NCI-H82 treated with DMSO at 0.1 percent for 48 hours (cell line): Measurements from ENCODE around the gene KCNG2.

Experiments used
- DNase-seq: peaks from one replicate; lab custom pipeline; 2025; ENCODE audit not compliant: unreplicated experiment; lab: John Stamatoyannopoulos, UW

The KCNG2 gene

DNA sequence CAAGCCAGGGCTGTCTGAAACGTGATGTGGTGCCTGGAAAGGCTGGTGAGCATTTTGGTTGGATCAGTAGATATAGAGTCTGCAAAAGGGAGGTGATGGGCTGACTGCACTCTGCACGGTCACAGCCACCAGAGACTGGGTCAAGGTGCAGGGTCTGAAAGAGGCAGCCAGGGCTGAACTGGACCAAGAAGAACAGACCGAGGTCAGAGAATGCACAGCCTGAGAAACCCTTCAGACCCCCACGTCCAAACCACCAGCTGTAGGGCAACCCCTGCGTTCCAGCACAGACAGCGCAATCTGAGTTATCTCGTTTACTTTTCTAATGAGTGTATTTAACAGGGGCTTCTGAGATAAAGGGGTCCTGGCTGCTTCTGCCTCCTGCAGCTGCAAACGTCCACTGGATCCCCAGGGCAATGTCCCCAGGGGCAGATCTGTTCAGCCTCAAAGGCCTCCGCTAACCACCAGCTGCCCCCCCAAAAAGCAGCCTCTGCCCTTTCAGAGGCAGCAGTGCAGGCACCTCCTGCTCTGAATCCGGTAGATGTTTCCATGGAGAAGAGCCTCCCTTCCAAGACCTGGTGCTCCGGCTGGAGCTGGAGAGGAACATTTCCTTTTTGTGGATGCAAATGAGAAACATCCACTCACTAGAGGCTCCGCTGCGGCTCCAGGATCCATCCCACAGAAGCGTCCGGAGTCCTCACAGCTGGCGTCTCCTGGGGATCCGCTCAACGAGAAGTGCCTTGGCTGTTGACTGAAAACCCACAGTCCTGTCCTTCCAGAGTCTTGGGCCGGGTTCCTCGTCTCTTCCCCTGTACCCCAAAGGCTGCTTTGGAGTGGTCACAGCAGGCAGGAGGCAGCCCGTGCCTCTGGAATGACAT is 970 bp upstream of the KCNG2 start:
- DNase-seq: no peak

DNA sequence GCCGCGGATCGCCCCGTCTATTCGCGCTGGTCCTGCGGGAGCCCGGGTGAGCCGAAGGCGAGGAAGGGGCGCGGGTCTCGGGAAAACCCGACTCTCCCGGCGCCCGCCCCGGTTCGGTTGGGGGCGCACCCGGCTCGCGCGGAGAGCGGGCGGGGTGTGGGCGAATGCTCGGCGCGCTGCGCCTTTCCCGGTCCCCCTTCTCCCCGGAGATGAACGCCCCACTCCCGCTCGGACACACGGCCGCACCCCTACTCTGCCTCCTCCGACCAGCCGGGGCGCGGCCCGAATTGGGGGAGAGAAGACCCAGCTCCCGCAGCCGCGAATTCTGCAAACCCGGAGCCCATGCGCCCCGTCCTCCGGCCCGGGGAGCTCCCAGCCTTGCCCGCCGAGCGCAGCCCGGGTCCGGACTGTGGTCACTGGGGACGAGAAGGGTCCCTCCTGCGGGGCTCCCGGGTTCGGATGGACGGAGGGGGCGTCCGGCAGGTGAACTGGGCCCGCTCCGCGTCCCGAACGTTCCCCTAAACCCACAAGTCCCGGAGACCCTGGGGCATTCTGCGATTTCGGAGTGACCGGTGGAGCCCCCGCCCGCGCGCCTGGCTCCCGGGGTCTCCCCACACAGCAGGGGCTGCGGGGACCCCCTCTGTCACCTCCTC is 734 bp downstream of the KCNG2 start:
- DNase-seq: no peak

DNA sequence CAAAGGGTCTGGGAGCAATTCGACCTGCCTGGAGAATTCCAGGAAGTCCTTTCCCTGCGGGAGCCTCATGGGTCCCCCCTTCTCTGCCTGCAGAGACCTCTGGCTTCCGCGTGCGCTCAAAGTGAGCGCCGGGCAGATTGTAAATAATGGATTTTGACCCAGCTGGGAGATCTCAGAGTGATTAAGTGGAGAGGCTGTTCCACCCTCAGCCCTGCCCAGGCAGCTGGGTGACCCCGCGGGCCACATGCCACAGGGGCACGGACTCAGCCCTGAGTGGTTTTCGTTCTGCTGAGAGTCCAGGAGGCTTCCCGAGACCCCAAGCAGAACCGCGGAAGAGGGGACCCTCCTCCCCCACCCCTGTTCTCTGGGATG is 1.2 kb downstream of the KCNG2 start:
- no peak for DNase-seq

DNA sequence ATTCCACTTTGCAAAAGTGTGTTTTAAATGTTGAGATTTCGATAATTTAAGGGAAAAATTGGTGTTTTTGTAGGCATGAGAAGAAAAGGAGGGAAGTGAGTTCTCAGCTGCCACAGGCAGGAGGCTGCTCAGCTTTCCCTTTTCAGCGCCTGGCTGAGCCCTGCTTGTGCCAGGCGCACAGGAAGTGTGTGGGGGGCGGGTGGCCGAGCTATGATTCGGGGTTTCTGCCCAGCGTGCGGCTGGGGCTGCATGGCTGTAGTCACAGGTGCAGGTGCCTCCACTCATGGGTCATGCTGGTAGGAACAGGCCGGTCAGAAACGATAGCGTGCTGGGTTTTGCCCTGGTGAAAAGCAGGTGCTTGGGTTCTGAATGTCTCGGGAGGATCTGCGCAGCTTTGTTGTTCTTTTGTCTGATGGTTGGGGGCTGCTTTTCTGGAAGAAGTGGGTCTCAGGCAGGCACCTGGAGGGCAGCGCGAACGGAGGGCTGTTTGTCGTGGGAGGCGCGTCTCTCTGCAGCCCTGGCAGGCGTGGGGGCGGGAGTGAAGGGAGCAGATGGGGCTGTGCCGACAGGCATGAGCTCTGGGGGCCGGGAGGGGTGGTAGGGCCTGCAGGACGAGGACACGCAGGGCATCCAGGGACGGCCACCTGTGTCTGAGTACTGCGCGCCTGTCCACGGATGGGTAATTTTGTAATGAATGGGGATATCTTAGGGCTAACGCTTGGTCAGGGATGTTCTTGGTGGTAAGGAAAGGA is 2.1 kb downstream of the KCNG2 start:
- no peak for DNase-seq

DNA sequence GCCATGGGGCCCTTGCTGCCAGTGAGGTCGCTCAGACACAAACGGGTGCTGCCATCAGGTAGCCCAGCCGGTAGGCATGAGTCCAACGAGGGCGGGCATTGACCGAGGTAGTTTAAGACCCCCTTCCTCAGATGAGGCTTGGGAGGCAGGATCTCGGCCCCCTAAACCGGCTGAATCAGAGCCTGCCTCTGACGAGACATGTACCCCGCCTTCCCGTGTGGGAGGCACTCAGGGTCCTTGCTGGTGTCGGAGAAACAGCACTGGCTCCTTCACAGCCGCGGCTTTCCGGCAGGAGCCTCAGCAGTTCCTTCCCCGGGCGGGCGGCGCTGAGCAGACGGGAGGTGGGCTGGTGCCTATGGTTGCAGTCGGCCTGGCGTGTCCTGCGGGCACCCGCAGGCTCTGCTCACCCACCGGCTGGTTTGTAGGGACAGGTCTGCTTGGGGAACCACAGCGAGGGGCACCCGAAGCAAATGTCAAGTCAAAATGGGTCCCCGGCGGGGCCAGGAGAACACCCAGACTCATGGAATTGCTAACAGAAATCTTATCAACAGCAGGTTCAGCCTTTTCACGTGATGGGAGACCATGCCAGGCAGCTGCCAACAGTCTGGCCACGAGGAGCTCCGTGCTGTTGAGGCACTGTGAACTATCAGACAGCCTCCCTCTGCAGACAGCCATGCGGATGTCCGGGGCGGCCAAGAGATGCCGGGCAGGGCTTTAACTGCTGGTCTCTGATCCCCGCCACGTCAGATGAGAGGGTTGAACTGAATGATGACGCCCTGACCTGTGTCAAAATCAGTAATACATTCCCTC is 2.8 kb downstream of the KCNG2 start:
- DNase-seq: no peak

DNA sequence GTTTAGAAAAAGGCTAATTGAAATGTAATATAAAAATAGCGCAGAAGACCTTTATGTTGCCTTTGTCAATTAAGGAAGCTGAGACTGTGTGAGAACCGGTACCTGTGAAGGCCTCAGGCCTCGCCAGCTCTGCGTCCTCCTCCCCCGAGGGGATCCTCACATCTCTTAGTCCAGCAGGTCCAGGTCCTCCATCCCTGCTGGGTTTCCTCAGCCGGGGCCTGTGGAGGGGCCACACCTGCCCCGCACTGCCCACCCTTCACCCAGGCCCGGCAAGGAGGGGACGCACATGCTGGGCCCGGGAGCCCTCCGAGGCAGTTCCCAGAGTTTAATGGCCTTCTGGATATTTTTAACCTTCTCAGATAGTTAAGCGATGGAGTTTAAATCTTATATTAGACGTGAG is 3.5 kb downstream of the KCNG2 start:
- no peak for DNase-seq

DNA sequence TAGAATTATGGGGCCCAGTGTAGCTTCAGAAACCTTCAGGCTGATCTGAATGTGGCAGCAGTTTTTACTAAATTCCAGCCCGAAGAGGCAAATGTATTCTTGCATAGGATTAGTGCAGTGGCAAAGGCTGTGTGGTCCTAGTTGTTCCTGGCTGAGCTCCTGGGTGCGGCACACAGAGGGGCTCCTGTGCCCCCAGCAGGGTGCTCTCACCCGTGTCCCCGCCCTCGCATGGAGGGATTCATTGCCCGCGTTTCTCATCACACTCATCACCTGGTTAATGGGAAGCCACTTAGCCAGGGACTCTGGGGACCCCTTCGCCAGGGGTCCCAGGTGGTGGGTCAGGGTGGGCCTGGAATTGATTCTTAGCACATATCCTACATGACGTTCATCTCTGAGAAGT is 3.9 kb downstream of the KCNG2 start:
- DNase-seq: no peak

DNA sequence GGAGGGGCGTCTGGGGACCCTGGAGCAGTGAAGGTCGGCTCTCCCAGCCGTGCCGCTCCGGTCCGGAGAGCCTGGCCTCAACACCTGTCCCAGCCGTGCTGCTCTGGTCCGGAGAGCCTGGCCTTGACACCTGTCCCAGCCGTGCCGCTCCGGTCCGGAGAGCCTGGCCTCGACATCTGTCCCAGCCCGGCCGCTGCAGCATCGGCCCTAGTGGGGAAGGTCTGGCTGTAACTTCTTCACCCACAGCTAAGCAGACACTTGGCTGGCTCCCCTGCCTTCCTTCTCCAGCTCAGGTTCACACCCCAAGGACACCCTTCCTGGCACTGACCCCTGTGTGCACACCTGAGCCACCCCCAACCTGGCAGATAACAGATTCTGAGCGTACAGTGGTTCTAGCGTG is 4.6 kb downstream of the KCNG2 start:
- DNase-seq: no peak

DNA sequence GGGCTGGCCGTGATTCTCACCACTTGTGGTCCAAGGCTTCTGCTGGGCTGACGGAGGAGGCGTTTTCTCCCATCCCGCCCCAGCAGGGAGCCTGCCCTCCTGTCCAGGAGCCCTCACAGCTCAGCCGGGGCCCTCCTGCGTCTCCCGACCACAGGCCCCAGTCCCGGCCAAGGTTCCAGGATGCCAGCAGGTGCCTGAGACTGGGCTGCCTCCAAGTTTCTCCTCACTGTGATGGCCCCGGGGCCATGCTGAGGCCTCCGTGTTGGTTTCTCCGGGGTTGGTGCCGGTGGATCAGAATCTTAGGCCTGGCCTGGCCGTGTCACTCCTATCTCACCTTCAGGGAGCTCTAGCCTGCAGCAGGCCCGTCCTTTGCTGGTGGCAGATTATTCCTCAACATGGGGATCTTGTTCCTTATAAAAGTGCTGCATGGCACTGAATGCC is 5.9 kb downstream of the KCNG2 start:
- DNase-seq: no peak

DNA sequence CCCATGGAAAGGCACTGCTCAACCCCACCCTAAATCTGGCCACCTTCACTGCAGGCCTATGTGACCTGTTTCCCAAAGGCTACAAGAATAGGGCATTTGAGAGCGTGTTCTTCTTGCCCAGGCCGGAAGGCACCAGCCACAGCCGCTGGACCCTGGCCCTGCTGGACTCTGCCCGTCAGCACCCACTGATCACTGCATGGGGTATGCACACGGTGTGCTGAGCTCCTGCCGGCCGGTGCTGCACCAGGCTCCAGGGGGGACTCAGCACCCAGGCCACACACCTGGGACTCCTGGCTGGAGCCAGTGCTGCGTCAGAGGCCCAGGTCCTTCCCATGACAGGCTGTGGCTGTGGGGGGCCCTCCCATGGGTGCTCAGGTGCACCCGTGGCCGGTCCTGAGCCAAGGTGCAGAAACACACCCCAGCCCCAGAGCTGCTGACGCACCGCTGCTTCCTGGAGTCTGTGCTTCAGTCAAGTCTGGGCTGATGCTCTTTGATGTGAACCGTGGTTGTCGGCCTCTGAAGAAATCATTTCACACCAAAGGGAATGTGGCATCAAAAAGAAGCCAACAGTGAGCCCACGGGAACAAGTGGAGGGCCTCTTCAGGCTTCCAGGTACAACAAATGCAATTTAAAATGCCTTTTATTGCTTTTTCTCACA is 6.5 kb downstream of the KCNG2 start:
- no peak for DNase-seq

DNA sequence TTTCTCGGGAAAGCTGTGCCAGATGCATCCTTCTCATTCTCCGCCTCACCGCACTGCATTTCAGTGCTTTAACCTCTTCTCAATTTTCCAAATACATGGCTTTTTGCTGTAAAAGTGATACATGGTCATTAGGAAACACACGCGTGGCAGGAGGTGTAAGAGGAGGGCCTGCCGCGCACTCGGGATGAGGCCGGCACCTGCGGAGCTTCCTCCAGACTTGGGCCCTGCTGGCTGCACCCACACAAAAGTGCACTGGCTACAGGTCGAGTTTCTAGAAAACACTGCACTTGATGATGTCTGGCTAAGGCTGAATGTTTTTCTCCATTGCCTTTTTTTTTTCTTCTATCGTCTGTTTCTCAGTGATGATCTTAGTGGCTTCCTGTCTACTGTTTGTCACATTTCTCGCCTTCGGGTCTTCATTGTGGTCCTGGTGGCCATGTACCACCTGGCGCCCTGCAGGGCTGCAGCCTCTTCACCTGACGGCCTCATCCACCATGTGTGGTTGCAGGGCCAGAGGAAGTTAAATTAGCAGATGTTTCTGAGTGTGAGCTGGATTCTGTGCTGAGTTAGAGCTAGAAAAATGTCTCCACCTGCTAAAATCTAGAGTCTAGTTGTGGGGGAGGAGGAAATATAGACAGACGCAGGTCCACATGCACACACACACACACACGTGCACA is 7.6 kb downstream of the KCNG2 start:
- DNase-seq: no peak

DNA sequence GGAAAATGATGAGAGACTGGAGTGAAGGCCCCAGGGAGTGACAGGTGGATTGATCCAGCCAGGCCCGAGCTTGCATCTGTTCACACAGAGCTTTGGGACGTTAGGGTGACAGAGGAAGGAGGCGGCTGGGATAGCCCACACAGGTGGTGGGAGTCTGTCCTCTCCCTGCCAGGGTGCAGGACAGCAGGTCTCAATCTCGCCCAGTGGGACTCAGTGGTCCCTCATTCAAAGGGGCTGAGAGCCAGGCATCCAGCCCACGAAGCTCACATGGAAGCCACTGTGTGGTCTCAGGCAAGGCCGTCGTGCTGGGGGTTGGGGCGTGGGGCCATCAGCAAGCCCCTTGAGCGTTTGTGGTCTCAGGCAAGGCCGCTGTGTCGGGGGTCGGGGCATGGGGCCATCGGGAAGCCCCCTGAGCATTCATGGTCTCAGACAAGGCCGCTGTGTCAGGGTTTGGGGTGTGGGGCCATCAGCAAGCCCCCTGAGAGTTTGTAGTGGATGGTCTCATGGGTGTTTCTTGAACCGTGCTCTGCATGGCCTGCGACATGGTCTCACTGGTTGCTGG is 8.3 kb downstream of the KCNG2 start:
- DNase-seq: no peak

DNA sequence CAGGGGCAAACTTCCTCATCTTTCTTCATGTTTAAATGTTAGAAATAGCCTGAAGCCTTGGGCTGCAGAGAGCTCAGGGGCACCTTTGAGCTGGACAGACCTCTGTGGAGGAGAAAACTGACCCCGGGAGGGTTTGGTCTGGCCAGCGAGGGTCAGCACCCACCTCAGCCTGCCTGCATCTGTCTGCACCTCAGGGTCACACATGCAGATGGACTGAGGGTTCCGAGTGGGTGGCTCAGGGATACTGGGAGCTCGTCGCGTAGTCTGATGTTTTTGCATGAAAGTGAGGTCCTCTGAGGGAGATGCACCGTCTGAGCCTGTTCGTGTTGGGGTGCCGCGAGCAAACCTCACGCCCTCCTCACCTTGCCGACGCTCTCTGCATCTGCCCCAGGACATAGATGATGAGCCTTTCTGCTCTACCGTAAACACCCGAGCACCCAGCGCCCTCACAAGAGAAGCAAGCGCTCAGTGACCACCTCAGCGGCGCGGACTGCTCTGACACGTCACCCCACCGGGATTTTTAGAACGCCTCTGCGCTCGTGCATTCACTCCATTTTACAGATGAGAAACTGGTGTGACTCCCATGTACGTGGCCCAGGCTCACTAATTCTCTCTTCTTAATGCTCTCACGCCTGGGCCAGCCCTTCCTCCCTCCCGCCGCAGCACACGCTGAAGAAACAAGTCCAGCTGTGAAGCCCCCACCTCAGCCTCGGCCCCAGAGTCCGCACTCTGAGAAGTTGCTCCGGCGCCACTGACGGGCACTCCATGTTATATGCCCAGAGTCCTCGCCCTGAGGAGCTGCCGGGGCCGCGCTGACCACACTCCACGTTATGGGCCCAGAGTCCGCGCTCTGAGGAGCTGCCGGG is 9.5 kb downstream of the KCNG2 start:
- no peak for DNase-seq

DNA sequence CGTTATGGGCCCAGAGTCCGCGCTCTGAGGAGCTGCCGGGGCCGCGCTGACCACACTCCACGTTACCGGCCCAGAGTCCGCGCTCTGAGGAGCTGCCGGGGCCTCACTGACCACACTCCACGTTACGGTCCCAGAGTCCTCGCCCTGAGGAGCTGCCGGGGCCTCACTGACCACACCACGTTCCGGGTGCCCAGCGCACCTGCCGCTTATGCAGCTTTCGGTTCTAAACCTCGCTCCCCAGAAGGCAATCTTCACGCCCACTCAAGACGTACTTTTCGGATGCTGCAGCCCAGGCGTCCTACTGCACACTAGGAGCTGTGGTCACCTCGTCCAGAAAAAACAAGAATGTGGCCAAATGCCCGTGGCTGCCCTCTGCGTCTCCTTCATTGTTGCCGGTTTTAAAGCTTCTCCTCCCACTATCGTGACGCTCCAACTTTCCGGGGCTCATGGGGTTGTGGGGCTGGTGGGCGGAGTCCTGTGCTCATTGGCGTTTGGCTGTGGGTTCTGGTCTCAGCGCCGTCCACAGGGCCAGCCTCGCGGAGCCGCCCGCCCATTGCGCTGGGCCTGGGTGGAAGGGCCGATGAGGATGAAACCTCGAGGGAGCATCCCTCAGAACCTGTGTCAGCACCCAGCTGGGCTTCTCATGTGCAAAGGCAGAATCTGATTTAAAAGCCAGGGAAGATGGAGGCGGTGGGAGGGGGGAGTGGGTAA is 11.9 kb downstream of the KCNG2 start:
- no peak for DNase-seq

DNA sequence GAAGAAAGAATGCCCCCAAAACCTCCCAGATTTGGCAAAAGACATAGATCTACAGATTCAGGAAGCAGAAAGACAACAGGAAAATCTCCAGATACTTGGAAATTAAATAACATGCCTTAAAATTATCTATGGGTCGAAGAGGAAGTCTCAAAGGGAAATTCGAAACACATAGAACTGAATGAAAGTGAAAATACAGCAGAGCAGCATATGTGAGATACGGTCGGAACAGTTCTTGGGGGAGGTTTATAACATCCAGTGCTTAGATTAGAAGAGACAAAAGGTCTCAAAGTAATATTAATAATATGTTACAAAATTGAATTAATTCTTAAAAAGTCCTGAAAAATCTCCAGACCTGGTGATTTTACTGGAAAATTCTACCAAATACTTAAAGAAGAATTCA is 14.3 kb downstream of the KCNG2 start:
- no peak for DNase-seq

DNA sequence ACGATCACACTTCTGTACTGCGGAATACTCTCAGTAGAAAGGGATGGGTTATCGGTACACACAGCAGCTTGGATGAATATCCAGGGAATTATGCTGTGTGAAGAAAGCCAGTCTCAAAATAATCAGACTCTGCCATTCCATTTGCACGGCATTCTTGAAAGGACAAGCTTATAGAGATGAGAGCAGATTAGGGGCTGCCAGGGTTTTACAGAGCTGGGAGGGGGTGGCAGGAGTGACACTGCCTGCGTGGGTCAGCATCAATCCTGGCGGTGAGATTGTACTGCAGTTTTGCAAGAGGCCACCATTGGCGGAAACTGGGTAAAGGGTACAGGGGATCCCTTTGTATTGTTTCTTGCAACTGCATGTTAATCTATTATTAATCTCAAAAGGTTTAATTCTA is 16.6 kb downstream of the KCNG2 start:
- no peak for DNase-seq

DNA sequence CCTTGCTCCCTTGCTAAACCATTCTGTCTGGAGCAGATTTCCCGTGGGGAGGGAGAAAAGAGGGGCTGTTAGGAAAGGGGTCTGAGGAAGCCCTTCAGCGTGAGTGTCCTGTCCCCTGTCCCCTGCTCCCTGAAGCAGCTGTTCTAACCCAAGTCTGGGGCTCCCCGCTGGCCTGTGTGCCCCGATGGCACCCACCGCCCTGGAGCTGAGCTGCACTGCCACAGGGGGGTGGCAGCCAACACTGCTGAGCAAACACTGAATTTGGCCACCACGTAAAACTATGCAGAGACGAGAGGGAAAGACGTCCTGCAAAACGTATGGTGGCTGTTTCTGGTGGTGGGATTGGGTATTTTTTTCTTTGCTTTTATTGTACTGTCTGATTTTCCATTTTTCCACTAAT is 17.9 kb downstream of the KCNG2 start:
- DNase-seq: no peak

DNA sequence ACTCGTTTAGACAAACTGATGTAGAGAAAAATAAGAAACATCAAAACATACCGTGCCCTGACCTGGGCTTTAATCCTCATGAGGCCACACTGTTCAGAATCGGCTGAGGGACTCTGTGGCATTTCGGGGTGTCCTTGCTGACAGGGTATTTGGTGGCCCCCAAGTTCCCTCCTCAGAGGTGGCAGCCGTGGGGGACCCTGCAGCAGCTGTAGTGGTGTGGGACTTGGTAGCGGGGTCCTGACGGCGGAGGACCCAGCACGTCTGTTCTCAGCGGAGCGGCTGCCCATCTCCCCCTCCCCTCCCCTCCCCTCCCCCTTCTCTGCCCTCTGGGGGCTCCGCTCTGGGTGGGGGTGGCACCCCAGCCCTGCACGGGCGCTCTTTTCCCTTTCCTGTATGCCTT is 18.4 kb downstream of the KCNG2 start:
- no peak for DNase-seq
